Kidney (tissue), 14 donors: ENCODE data around the gene ARSG. TPM values are rescaled to one million over a fixed set of nuclear protein-coding genes. Genes with fewer than 3 reads are reported as not detected.

Experiments used
- DNase-seq, 5 donors: peaks; one replicate each; pipeline ENCODE4 v3.0.0-alpha.2; 2013 to 2020
- FAIRE-seq: peaks from 2 replicates; lab custom pipeline; 2012; peaks lifted over from hg19 to GRCh38; lab: Jason Lieb, UNC
- H3K27ac ChIP-seq, 2 donors: one replicate each; pipeline ENCODE4 v1.7.0; 2013; ENCODE audit warnings: low read depth in 2 of 2, low read length in 2 of 2, inconsistent platforms in 1 of 2
- H3K27me3 ChIP-seq: one replicate; pipeline ENCODE4 v1.7.1; 2013; ENCODE audit warnings: low read length, inconsistent platforms; ENCODE audit not compliant: control insufficient read depth, insufficient read depth
- H3K36me3 ChIP-seq, 3 donors: one replicate each; pipeline versions ENCODE4 v1.7.0 to v1.7.1; 2013; ENCODE audit warnings: low read length in 3 of 3, control low read depth in 1 of 3, inconsistent platforms in 1 of 3; ENCODE audit not compliant: insufficient read depth in 3 of 3, control insufficient read depth in 2 of 3
- H3K4me1 ChIP-seq, 3 donors: one replicate each; pipeline versions ENCODE4 v1.7.0 to v1.7.1; 2013; ENCODE audit warnings: low read length in 3 of 3, inconsistent platforms in 1 of 3, low read depth in 1 of 3; ENCODE audit not compliant: control insufficient read depth in 2 of 3, insufficient read depth in 2 of 3
- H3K4me3 ChIP-seq, 3 donors: one replicate each; pipeline versions ENCODE4 v1.7.0 to v1.8.1; 2013; ENCODE audit warnings: low read length in 3 of 3, control low read depth in 1 of 3, inconsistent platforms in 1 of 3
- H3K9ac ChIP-seq, 3 donors: one replicate each; pipeline versions ENCODE4 v1.7.0 to v1.7.1; 2013; ENCODE audit warnings: low read length in 3 of 3, control low read depth in 1 of 3, inconsistent platforms in 1 of 3
- H3K9me3 ChIP-seq, 3 donors: one replicate each; pipeline versions ENCODE4 v1.7.0 to v1.7.1; 2013; ENCODE audit warnings: low read length in 3 of 3, control low read depth in 1 of 3, inconsistent platforms in 1 of 3; ENCODE audit not compliant: control insufficient read depth in 2 of 3, insufficient read depth in 1 of 3
- CTCF ChIP-seq: IDR thresholded peaks from 3 replicates; pipeline ENCODE4 v1.5.1; 2012; ENCODE audit warnings: mild to moderate bottlenecking, moderate library complexity, borderline replicate concordance; ENCODE audit not compliant: insufficient read depth; ENCODE audit errors: extremely low read depth
- intact Hi-C: fragments of 100-400 bp; cut with DNase I; formaldehyde crosslinking; loops from one replicate; pipeline ENCODE4 v1.11.1; 2022
- polyA plus RNA-seq: library from polyadenylated mRNA; stranded (reverse); fragments of 350-450 nt; fragmentation: Illumina TruSeq; extraction: RNeasy Lipid Tissue Mini Kit (QIAGEN cat#74804); gene quantifications from one replicate; pipeline ENCODE4 v1.2.3, GENCODE V29; 2014; ENCODE audit warnings: low read depth, low replicate concordance; ENCODE audit not compliant: insufficient read depth
- total RNA-seq: library from RNA; stranded (reverse); fragmentation: NEBNext Ultra II Directional; extraction: Animal tissue kit (Norgen Biotek cat#: 25700); gene quantifications from one replicate; pipeline ENCODE4 v1.2.1, GENCODE V29; 2021
- donor health status: control.
- donor health status: control.
- donor health status: control.
- donor health status: control.
- donor health status: control.
- donor health status: DM: yes; HTN: yes; CAD: no.
- donor health status: Normal renal cell carcinoma (clear cell type).

ARSG gene
- total and polyA plus RNA-seq, 2 donors from 2014 or later = 5.0 to 12.6 TPM

DNA sequence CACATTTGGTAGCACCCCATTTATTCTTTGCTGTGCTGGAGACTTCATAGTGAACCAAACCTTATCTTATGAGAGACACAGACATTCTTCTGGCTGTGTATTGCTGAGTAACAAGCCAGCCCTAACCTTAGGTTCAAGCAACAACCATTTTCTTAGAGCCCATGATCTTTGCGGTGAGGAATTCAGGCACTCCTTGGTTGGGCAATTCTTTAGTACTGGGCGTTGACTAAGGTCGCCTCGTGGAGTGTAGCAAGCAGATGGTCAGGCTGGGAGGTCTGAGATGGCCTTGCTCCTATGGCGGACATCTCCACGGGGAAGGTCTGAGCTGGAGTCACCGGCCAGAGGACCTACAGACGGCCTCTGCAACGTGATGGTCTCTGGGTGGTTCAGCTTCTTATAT is 43.1 kb downstream of the ARSG start:
- FAIRE-seq = no peak

GRCh38 chr17:68341482-68341881 is 50.2 kb downstream of the ARSG start:
- intact Hi-C loops = no loop called here
- no peak for FAIRE-seq
- no peaks in the 10 kb centered on the region for H3K4me1 ChIP-seq

More for the DNA sequence above, 43.1 kb downstream of the ARSG start:
- DNase-seq = no peak
- Histone ChIP-seq H3K27ac (no peak overlapping the region), H3K36me3 (no peaks in the 10 kb centered on the region), H3K9ac (no peak overlapping the region), H3K4me3 (no peak overlapping the region), H3K9me3 (peaks cover 0 to 7% (median 0%) of the 10 kb centered on the region in 3 donors), H3K27me3 (no peaks in the 10 kb centered on the region), H3K4me1 (no peaks in the 10 kb centered on the region)
- intact Hi-C loops = no loop called here
- no peak for TF ChIP-seq CTCF

DNA sequence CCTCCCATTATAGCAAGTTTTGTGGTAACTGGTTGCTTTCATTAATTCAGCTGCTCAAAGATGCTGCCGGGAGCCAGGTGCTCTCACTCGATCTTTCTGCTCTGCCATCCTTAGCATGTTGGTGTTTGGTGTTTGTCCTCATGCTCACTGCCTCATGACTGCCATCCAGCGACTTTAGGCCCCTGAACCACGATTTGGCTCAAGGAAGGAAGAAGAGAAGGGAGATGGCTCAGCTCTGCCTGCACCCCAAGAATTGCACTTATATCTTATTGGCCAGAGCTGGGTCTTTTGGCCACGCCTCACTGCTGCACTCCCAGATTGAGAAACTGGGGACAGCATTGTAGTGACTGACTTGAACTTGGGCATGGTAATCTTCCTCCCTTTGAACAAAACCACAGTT is 52.7 kb downstream of the ARSG start:
- Histone ChIP-seq H3K27ac (no peak overlapping the region), H3K36me3 (no peaks in the 10 kb centered on the region), H3K9ac (no peak overlapping the region), H3K27me3 (no peaks in the 10 kb centered on the region), H3K4me1 (no peaks in the 10 kb centered on the region), H3K4me3 (no peak overlapping the region), H3K9me3 (no peaks in the 10 kb centered on the region)
- no peak for TF ChIP-seq CTCF
- no peak for FAIRE-seq
- no peak for DNase-seq
- intact Hi-C loops = no loop called here

More at GRCh38 chr17:68341482-68341881, 50.2 kb downstream of the ARSG start:
- no peaks in the 10 kb centered on the region for H3K9me3 ChIP-seq
- no peak for DNase-seq
- no peaks in the 10 kb centered on the region for H3K27me3 ChIP-seq
- no peaks in the 10 kb centered on the region for H3K36me3 ChIP-seq
- no peak overlapping the region for H3K4me3 ChIP-seq
- TF ChIP-seq CTCF = no peak
- no peak overlapping the region for H3K27ac ChIP-seq
- H3K9ac ChIP-seq = no peak overlapping the region

GRCh38 chr17:68344701-68345136 is 53.4 kb downstream of the ARSG start:
- intact Hi-C loops = no loop called here

More at GRCh38 chr17:68344701-68345136, 53.4 kb downstream of the ARSG start:
- no peak for FAIRE-seq
- no peak for DNase-seq
- no peak for TF ChIP-seq CTCF
- no peak overlapping the region for H3K27ac ChIP-seq
- H3K4me1 ChIP-seq = no peaks in the 10 kb centered on the region
- no peaks in the 10 kb centered on the region for H3K27me3 ChIP-seq
- no peaks in the 10 kb centered on the region for H3K9me3 ChIP-seq
- H3K4me3 ChIP-seq = no peak overlapping the region
- H3K36me3 ChIP-seq = no peaks in the 10 kb centered on the region
- H3K9ac ChIP-seq = no peak overlapping the region
